ENCODE data around the gene RASGRP3.

DNA sequence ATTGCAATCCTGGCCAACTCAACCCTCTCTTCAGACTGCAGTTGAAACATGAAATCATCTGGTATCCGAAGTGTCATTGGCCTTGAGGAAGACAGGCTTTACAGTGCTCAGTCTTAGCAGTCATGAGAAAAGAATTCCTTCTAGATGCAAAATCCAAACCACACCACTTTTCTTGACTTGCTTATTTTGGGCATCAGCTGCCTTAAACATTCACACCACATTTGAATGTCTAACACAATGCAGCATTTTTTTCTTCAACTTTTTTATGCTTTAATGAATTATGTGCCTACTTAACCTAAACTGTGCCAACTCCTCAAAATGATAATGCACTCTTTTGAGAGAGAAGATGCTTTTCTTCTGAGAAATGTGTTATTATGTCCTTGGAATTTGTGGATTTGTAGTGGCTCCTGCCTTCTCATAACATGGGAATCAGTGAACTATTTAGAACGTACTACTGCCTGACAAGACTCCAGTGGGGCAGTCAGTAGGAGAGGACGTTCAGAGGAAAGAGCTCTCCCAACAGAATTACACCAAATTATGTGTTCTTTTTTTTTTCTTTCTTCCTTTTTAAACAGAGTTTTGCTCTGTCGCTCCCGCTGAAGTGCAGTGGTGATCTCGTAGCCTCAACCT is 125.9 kb downstream of the RASGRP3 start:
- TF ChIP-seq, protein P1, sequence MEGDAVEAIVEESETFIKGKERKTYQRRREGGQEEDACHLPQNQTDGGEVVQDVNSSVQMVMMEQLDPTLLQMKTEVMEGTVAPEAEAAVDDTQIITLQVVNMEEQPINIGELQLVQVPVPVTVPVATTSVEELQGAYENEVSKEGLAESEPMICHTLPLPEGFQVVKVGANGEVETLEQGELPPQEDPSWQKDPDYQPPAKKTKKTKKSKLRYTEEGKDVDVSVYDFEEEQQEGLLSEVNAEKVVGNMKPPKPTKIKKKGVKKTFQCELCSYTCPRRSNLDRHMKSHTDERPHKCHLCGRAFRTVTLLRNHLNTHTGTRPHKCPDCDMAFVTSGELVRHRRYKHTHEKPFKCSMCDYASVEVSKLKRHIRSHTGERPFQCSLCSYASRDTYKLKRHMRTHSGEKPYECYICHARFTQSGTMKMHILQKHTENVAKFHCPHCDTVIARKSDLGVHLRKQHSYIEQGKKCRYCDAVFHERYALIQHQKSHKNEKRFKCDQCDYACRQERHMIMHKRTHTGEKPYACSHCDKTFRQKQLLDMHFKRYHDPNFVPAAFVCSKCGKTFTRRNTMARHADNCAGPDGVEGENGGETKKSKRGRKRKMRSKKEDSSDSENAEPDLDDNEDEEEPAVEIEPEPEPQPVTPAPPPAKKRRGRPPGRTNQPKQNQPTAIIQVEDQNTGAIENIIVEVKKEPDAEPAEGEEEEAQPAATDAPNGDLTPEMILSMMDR (IDR thresholded peaks at IDR 0.05), result no peak
- TF ChIP-seq EP300 (IDR thresholded peaks at IDR 0.05) (no peak), POLR2A (IDR thresholded peaks at IDR 0.05; ENCODE audit: low read depth) (no peak)
